NCI-H446 (cell line): ENCODE measurements around the gene LINC00237.
A peak's percentile ranks its signal among the peaks of the same experiment; 100 is the strongest.

Source experiments
- DNase-seq, 2 experiments: peaks; one replicate each; lab custom pipeline; 2025; lab: John Stamatoyannopoulos, UW

The LINC00237 gene

DNA sequence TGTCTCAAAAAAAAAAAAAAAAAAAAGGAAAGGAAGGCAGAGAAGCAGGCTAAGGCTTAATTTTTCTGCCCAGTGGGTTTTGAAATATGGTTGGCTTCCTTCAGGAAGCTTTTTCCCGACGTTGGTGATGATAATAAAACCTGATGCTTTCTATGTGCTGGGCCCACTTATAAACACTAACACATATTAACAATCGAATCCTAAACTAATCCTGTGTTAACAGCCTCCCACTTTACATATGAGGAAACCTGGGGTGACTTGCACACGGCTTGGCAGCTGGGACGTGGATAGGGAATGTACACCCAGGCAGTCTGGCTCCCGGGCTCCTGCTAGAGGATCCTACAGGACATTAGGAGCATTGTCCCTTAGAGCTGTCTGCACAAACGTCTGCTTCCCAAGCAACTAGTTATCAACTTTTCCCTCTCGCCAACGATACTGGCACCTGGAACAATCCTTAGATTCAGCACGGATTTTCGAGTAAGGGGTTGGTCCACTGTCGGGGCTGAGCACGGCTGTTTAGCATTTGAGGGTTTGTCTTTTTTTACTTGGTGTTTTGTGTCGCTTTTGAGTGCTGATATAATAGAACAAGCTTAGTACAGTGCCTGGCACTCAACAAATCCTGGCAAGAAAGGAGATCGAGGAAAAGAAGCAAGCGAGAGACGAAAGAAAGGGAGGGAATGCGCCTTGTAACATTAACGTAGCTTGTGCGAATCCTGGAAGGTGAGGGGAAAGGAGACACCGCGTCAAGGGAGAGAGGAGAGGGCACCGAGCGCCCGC, 19.1 kb upstream of the LINC00237 start:
- DNase-seq, result peak; percentile 40 to 76

DNA sequence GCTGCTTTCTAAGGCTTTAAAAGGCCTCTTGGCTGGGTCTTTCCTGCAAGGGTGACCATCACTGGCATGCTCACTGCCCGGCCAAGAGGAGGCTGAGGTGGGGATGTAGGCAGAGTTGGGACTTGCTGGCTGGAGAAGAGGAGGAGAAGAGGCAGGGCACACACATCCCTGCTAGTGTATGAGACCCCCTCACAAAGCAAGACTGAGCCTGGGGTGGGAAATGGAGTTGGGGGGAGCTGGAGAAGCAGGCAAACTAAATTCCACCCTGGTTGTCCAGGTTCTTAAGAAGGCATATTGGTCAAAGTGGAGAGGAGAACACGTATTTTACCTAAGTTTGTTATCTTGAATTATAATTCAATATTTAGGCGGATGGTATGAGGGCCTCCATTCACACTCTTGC, 18.0 kb upstream of the LINC00237 start:
- DNase-seq, result no peak

DNA sequence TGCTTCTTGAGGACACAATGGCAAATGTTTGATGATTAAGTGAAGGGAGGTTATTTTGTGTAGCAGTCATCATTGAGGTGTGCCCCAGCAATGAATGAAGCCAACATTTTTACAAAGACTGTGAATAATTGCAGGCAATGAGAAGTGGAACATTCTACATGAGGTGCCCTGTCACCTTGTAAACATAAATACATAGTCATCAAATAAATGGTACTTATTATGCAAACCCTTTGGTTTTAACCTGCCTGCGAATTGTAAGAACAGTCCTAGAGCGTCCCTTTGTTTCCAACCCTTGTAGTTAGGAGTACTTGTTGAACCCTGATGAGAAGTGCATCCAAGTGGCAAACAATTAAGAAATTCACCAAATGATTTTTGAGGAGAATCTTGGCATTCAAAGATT, 12.6 kb upstream of the LINC00237 start:
- DNase-seq, result no peak

DNA sequence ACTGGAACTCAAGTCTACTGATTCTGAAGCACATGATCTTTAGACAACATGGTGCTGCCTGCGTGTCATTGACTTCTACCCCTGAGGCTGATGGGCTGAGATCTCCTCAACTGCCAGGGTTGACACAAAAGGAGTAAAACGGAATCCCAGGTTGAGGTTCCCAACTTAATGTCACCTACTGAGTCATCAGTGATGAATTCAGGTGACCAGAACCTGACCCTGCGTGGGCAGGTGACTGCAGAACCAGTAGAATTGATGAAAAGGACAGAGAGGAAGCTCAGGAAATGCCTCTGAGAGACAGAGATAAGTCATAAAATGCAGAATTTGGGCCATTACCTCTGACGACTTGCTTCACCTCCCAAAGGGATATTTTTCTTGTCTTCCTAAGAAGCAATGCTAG, 12.0 kb upstream of the LINC00237 start:
- DNase-seq, result no peak

DNA sequence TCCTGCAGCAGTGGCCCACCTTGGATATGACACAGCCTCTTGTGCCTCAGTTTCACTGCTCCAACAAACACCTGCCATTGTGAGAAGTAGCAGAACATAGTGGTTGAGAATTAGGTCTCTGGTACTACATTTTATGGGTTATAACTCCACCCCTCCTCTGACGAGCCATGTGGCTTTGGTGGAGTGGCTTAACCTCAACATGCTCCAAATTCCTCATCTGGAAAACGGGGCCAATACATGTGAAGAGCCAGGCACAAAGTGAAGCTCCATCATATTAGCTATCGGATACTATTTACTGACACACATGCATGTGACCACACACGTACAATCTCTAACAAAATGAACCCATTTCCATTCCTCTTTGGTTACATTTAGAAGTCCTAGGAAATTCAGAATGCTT, 11.4 kb upstream of the LINC00237 start:
- DNase-seq, result no peak

DNA sequence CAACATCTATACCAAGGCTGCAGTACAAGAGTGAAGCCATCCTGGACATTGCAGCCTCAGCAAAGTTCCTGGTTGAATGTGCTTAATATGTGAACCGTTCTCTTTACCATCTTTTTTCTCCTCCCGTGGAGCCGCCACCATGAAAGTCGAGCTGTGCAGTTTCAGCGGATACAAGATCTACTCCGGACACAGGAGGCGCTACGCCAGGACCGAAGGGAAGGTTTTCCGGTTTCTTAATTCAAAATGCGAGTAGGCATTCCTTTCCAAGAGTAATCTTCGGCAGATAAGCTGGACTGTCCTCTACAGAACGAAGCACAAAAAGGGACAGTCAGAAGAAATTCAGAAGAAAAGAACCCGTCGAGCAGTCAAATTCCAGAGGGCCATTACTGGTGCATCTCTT, 8.4 kb upstream of the LINC00237 start:
- DNase-seq, result no peak

DNA sequence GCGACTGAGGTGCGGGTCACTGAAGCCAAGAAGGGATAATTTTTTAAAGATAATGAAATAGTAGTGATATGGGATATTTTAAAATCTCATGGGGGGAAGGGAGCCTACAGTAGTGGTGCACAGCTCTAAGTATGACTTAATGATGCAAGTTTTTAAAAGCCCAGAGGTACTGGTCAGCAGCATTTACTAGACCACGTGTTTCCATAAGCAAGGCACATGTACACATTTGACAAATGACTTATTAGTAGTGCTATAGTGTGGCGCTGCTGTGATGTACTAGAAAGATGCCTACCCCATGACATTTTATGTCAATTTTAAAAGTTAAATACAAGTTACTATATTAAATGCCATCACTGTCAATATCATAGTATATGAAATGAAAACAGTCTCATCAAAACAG, 7.5 kb upstream of the LINC00237 start:
- DNase-seq, result no peak

DNA sequence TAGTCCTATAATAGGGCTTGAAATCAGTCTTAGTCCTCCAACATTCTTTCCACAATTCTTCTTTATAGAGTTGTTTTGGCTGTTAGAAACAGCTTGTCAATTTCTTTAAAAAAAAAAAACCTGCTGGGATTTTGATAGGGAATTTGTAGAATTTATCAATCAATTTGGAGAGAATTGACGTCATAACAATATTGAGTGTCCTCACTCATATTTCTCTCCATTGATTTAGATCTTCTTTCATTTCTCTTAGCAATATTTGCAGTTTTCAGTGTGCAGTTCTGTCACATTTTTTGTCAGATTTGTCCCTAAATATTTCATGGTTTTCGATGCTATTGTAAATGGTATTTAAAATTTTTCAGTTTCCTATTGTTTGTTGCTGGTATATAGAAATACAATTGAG, 5.3 kb upstream of the LINC00237 start:
- no peak for DNase-seq

DNA sequence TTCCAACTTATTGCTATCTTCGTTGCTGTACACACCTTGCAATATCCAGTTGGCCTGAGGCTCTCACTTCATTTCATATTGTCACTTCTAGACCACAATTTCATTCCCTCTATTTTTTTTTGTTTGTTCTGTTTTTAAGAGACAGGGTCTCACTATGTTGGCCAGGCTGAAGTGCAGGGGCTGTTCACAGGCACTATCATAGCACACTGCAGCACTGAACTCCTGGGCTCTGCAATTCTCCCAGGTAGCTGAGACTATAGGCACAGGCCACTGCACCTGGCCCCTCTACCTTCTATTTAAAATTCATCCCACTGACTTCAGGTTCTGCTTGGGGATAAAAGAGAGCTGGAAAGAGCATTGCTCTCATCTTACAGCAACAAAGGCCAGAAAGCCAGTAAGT, 4.7 kb upstream of the LINC00237 start:
- DNase-seq, result no peak

DNA sequence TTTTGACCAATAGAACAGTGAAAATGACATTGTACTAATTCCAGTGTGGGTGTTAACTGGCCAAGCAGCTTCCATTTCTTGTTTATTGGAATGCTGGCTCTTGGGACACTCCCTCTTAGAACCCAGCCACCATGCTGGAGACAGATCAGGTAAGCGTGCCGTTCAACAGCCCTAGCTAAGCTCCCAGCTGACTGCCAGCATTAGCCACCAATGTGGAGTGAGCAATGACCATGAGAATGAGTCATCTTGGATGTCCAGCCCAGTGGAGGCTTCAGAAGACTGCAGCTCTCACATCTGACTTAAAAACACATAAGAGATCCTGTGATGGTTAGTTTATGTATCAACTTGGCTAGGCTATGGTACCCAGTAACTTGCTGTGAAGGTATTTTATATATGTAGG, 3.0 kb upstream of the LINC00237 start:
- DNase-seq, result no peak

DNA sequence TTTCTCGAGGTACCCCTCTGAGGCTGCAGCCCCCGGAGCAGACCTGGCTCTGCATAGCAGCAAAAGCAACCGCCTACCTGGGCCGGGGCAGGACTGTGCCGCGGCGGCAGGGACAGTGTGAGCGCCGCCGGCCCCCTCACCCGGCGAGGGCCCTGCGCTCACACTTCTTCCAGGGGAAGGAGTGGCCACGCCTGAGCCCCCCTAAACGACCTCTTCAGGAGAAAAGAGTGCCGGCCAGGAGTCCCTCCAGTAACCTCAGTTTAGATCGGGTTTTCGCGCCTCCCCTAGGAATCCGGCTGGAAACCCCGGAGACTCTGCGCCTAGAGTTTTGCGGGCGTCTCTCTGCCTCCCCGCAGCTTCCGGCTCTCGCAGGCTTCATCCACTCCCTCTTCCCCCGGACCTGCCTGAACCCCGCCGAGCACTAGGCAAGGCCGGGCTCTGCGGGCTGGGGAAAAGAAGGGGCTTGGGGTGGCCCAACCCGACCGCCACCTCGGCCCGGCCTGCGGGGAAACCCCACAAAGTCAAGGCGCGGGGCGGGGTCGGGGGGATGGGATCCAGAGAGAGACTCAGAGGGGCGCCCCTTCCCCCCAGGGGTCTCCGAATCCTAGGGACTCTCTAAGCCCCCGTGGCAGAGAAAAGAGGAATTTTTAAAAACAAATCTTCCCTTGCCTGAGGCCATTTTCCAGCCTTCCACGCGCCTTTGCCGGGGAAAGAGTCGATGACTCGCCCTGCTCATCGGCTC, 558 bp downstream of the LINC00237 start:
- DNase-seq, result no peak

DNA sequence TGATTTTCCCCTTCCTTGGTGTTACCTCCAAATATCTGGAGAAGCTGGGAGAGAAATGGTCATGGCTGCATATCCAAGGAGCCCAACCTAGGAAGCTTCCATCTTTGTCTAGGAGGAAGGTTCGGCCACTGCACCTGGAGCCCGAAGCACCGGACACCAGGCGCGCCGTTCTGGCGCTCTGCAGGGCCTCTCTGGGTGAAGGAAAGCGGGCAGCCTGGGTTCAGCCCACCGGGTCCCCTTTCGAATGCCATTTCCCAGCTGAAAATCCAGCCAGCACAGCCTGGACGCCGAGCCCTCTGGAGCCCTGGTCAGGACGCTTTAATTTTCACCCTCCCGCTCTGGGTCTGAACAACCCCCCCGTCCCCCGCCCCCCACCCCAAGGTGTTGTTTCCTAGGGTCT, 1.2 kb downstream of the LINC00237 start:
- DNase-seq, result no peak

DNA sequence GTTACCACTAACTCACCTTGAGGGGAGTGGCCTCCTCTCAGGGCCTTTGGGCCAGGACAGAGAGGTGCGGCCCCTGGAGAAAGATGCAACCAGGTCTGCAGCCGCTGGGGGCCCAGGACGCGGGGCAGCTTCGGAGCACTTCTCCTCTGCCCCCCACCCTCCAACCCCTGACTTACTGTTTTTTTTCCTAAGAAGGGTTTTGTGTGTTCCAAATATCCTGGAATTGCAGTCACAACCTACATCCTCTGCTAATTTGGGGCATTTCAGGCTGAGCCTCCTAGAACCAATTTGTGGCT, 1.7 kb downstream of the LINC00237 start:
- DNase-seq, result no peak

DNA sequence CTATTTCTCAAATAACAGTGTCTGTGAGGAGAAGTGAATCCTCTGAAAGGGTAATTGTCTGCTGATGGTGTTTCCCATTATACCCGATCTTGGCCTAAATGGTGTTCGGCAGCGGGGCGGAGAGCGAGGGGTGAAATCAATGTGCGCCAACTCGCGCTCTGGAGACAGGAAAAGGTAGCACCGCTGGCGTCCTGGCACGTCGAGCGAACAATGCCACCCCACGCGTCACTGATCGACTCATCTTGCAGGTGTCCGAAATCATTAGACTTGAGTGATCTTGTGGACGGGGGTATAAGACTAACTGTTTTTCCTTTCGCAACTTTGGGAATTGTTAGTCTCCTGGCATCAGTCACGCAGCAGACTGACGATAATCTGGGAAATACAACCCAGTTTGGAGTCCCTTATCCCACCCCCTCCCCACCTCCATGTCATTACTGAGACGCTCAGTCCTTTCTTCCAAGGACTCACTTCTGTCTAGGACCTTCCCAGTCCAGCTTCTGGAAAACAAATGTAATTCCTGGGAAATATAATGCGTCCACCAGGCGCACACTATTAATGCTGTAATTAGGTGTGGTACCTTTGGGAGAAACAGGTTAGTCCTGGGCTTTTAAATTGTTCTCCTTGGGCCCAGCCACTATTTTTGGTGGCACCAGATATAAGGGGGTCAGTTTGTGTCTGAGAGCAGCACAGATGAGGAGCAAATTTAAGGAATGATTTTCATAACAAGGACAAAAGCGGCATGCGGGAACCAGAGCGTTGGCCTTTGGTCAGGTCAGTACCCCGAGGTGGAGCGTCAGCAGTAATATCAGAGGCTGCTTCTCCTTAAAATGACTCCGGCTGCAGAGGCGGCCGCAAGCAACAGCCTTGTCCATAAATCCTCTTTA, 2.3 kb downstream of the LINC00237 start:
- DNase-seq, result no peak

DNA sequence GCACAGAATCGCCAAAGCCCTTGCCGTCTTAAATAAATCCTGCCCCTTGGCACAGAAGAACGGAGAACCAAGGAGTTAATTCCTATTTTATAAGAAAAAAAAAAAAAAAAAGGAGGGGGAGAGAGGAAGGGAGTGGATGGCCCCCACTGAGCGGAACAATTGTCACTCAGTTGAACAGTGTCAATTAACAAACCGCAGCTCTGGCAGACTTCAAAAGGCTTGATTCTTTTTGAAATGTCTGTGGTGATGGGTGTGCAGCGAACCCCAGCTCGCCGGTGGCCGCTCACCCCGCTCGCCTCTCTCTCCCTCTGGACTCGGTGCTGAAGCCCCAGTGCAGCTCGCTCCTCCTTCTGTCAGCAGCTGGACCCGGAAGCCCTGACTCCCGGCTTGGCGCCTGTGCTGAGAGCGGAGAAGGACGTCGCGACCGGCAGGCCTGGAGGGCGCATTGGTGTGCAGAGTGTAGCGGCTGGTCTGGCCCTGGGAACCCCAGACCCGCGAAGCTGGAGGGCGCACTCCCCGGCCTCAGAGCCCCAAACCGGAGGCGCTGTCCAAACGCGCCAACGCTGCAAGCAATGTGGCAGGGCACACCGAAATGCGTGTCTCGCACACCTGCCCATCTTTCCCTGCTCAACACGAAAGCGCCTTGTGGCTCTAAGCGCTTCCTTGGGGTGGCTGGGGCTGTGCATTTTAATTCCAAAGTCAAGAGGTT, 3.4 kb downstream of the LINC00237 start:
- no peak for DNase-seq

DNA sequence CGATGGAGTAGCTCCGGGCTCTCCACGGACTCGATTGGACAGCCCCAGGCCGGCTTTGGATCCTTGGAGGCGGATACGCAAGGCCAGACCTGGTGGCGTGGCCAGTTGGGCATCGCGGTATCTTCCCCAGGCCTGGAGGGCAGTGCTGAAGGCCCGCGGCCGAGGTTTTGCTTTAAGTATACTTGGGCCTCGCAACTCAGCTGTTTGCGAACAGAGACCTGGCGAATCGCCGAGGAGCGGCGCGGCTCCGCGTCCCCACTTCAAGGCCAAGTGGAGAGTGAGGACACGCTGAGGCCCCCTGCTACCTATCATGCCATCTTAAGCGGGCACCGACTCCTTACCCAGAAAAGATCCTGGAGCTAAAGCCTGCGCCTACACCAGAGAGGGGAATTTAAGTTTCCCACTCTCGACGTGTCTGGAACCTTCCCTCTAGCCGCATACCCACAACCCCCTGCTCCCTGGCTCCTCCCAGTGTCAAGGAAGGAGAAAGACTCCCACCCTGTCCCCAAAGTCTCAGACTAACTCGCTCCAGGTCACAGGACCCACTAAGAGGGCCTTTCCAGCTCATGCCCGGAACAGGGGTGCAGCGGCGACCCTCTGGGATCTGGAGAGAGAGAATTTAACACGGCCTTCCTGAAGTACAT, 4.1 kb downstream of the LINC00237 start:
- no peak for DNase-seq

DNA sequence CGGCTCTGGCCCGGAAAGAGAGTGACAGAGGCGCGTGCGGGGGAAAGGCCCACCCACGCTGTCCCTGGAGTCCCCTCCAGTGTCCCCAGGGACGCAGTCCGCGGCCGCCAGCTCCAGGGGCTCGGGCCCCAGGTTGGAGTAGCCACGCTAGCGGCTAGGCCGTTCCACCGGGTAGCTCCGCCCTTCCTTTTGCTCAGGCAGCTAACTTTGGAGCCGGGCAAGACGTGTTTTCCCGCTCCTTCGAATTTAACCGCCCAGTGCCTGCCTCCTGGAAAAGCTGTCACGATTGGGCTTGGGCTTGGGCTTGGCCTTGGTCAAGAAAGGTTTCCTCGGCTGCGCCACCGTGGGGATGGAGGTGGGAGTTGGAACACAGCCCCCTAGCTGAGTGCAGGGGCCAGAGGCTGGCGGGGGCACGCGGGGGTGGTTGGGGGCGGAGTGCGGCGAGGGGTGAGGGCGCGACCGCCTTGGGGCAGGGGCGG, 4.7 kb downstream of the LINC00237 start:
- no peak for DNase-seq

DNA sequence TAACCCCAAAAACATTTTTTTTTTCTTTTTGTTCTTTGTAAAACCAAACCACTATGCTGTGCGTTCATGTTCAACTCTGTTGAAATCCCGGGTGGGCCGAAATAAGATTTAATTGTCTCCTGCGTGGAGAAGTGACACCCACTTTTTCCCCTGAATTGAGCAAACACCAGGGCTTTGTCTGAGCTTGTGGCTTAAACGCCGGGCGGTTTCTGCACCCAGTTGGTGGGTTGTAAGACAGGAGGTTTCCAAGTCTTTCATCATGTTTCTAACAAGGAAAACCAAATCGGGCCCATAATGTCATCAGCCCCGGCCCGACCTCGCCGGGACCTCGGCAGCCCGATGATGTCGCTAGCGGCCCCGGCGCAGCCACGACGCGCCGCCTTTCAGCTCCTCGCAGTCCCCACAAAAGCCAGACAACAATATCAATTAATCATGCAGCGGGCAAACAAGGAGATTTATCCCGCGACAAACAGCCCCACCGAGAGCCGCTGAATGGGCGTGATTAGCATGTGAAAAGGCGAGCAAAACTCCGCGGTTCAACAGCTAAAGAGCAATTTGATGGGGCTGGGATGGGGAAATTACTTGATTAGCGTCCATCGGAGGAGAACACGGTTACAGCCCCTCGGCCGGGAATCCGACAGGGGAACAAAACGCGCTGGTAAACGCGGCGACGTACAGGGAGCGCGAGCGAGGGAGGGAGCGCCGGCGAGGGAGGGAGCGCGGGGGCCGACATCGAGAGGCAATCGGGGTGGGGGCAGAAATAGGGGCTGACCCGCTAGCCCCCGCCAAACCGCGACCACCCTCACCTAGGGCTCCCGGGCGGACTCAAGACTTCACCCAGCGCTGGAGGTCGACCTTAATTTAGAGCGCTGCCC, 5.3 kb downstream of the LINC00237 start:
- DNase-seq, result no peak

DNA sequence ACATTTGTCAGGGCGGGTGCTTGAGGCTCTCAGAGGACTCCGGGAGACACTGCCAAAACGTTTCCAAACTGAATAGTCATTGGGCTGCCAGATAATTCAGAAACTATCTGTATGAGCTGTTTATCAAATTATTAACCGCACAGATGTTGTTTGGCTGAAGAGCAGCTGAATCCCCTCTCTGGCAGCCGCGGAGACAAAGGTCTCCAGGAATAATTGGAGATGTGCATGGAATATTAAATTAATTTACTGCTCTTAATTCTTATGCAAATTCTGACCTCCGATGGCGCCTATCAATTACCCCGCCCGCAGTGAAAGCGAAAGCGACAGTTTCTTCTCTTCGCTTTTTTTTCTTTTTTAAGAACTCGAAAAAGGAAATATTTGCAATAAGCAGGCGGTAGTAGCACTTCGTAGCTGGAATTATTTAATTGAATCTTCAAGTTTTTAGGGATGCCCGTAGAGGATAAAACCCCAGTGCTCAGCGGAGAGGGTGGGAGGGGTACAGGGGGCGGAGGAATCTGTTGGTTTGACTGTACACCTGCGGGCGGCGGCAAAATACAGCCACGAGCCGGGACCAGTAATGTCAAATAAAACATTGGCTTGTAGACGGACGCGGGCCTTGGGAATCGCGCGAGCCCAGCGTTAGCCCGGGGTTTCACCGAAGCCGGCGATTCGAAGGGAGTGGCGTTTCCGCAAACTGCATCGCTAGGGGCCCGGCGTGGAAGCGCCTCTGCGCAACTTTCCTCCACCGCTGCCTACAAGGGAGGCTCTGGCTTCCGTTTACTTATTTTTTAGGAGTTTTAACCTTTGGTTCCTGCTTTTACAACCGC, 6.2 kb downstream of the LINC00237 start:
- DNase-seq, result no peak
